ENCODE measurements around the gene ARRDC2. TPM values are rescaled to one million over a fixed set of nuclear protein-coding genes. Genes with fewer than 3 reads are reported as not detected.

ARRDC2 gene
- total and polyA plus RNA-seq, 2 of the 13 experiments (the other 11 are each of a cell fraction or from before 2014, with no cell fraction given) = 2.1 to 3.4 TPM

GRCh38 chr19:17974551-17974950 lies 33.4 kb upstream of the ARRDC2 start:
- no peak for TF ChIP-seq KAT7 (CRISPR knock-in tag; IDR thresholded peaks at IDR 0.05; ENCODE audit: borderline replicate concordance)
- TF ChIP-seq ZBTB49 (CRISPR knock-in tag; IDR thresholded peaks at IDR 0.05; ENCODE audit: borderline replicate concordance) = no peak
- TF ChIP-seq, protein P1, sequence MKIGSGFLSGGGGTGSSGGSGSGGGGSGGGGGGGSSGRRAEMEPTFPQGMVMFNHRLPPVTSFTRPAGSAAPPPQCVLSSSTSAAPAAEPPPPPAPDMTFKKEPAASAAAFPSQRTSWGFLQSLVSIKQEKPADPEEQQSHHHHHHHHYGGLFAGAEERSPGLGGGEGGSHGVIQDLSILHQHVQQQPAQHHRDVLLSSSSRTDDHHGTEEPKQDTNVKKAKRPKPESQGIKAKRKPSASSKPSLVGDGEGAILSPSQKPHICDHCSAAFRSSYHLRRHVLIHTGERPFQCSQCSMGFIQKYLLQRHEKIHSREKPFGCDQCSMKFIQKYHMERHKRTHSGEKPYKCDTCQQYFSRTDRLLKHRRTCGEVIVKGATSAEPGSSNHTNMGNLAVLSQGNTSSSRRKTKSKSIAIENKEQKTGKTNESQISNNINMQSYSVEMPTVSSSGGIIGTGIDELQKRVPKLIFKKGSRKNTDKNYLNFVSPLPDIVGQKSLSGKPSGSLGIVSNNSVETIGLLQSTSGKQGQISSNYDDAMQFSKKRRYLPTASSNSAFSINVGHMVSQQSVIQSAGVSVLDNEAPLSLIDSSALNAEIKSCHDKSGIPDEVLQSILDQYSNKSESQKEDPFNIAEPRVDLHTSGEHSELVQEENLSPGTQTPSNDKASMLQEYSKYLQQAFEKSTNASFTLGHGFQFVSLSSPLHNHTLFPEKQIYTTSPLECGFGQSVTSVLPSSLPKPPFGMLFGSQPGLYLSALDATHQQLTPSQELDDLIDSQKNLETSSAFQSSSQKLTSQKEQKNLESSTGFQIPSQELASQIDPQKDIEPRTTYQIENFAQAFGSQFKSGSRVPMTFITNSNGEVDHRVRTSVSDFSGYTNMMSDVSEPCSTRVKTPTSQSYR (CRISPR knock-in tag; IDR thresholded peaks at IDR 0.05; ENCODE audit: borderline replicate concordance) = no peak
- no peak for TF ChIP-seq CENPBD1 (CRISPR knock-in tag; IDR thresholded peaks at IDR 0.05; ENCODE audit: borderline replicate concordance, low read depth)
- no peak for TF ChIP-seq HMG20A (CRISPR knock-in tag; IDR thresholded peaks at IDR 0.05; ENCODE audit: borderline replicate concordance)
- in situ Hi-C loops (cut with HindIII; ENCODE audit: extremely low pct_ligation_motif_present, low pct_unique_long_range_greater_than_20kb) = no loop called here
- Histone ChIP-seq H3K4me1 (ENCODE audit: insufficient read depth, low read length) (no peaks in the 10 kb centered on the region), H3K9ac (ENCODE audit: insufficient read depth, low read depth, low read length) (no peak overlapping the region), H3K9me3 (ENCODE audit: low read length) (no peaks in the 10 kb centered on the region), H3K4me2 (ENCODE audit: low read depth, low read length) (no peak overlapping the region), H2AFZ (ENCODE audit: low read length) (no peak overlapping the region), H3K4me3 (replicated peaks in 1 of 3; ENCODE audit: insufficient read depth in 1 of 3, low read depth in 2 of 3, low read length in 3 of 3) (no peak overlapping the region), H3K79me2 (ENCODE audit: insufficient read depth, low read length) (no peaks in the 10 kb centered on the region), H3K27ac (ENCODE audit: extremely low read length, insufficient read depth, low read length) (no peak overlapping the region), H3K36me3 (replicated peaks in 1 of 2; ENCODE audit: control insufficient read depth in 1 of 2, insufficient read depth in 2 of 2, low read length in 2 of 2) (no peaks in the 10 kb centered on the region), H3K27me3 (ENCODE audit: control insufficient read depth in 1 of 2, insufficient read depth in 2 of 2, low read length in 2 of 2) (peaks cover 1 to 47% of the 10 kb centered on the region in 2 experiments; a peak in 2 of 5 replicates), H4K20me1 (ENCODE audit: insufficient read depth, low read length) (no peaks in the 10 kb centered on the region)
- ChIA-PET CTCF (ENCODE audit: low intra/inter-chr PET ratio, low total read pairs) (no interaction called here), POLR2A (no interaction called here)
- intact Hi-C loops (cut with micrococcal nuclease; ENCODE audit: unreplicated experiment) = no loop called here
- 24% methylated on average over 4 of the region's 6 CpGs for WGBS (ENCODE audit: low lambda C conversion rate)
- DNase-seq (ENCODE audit: low spot score) = no peak
- ATAC-seq = no peak; the same call in 2 of the 3 replicates
- FAIRE-seq = no peak
- BruUV-seq (replicated peaks) = no TSS peak
